HepG2 (cell line): ENCODE data around the gene HYOU1. TPM values are rescaled to one million over a fixed set of nuclear protein-coding genes. Genes with fewer than 3 reads are reported as not detected.

Experiments used
- ARHGAP35 ChIP-seq: sonication (generic); formaldehyde crosslinking; IDR thresholded peaks from 2 replicates; pipeline ENCODE4 v1.9.0; 2022; ENCODE audit warnings: mild to moderate bottlenecking, inconsistent platforms, moderate library complexity, missing genetic modification reagents, borderline replicate concordance
- FOXM1 ChIP-seq: sonication (generic); formaldehyde crosslinking; IDR thresholded peaks from 2 replicates; pipeline ENCODE4 v1.5.0; 2020; ENCODE audit warnings: missing genetic modification reagents
- GMEB2 ChIP-seq: IDR thresholded peaks from 2 replicates; pipeline ENCODE4 v1.6.1; 2016; ENCODE audit warnings: missing biosample characterization, missing genetic modification reagents, low read depth
- HES4 ChIP-seq: sonication (generic); formaldehyde crosslinking; IDR thresholded peaks from 2 replicates; pipeline ENCODE4 v1.9.0; 2021; ENCODE audit warnings: mild to moderate bottlenecking, missing genetic modification reagents, borderline replicate concordance
- IRF2 ChIP-seq: IDR thresholded peaks from 2 replicates; pipeline ENCODE4 v1.6.1; 2018; ENCODE audit warnings: missing genetic modification reagents, missing compliant biosample characterization
- MYC ChIP-seq: sonication (generic); formaldehyde crosslinking; IDR thresholded peaks from 2 replicates; pipeline ENCODE4 v1.9.0; 2021; ENCODE audit warnings: missing genetic modification reagents, borderline replicate concordance
- NAIF1 ChIP-seq: sonication (generic); formaldehyde crosslinking; IDR thresholded peaks from 2 replicates; pipeline ENCODE4 v1.5.0; 2020; ENCODE audit warnings: mild to moderate bottlenecking, missing genetic modification reagents, borderline replicate concordance
- NCOR1 ChIP-seq: fragments of 200-600 bp; sonication (generic); IDR thresholded peaks from 2 replicates; pipeline ENCODE4 v1.7.0; 2017; ENCODE audit warnings: antibody characterized with exemption, low read length, borderline replicate concordance
- RFX1 ChIP-seq: fragments of 450-650 bp; IDR thresholded peaks from 2 replicates; pipeline ENCODE4 v1.6.1; 2017
- SALL1 ChIP-seq: sonication (generic); formaldehyde crosslinking; IDR thresholded peaks from 2 replicates; pipeline ENCODE4 v1.8.0; 2022; ENCODE audit warnings: mild to moderate bottlenecking, missing genetic modification reagents
- SALL2 ChIP-seq: sonication (generic); formaldehyde crosslinking; IDR thresholded peaks from 2 replicates; pipeline ENCODE4 v1.8.1; 2023; ENCODE audit warnings: mild to moderate bottlenecking, missing genetic modification reagents, inconsistent platforms
- SMC3 ChIP-seq: IDR thresholded peaks from 2 replicates; pipeline ENCODE4 v1.6.1; 2011; ENCODE audit warnings: low read length, improper control_type of control experiment
- SOX5 ChIP-seq: IDR thresholded peaks from 2 replicates; pipeline ENCODE4 v1.6.1; 2016; ENCODE audit warnings: borderline replicate concordance
- TGIF2 ChIP-seq: IDR thresholded peaks from 2 replicates; pipeline ENCODE4 v1.6.1; 2016; ENCODE audit warnings: control low read depth, missing compliant biosample characterization
- ZMYM4 ChIP-seq: sonication (generic); formaldehyde crosslinking; IDR thresholded peaks from 2 replicates; pipeline ENCODE4 v1.8.1; 2023; ENCODE audit warnings: mild to moderate bottlenecking, missing genetic modification reagents
- ZNF18 ChIP-seq: sonication (generic); formaldehyde crosslinking; IDR thresholded peaks from 2 replicates; pipeline ENCODE4 v1.8.0; 2022; ENCODE audit warnings: mild to moderate bottlenecking, missing genetic modification reagents; ENCODE audit not compliant: insufficient replicate concordance
- ZNF234 ChIP-seq: sonication (generic); formaldehyde crosslinking; conservative IDR thresholded peaks from 2 replicates; pipeline ENCODE4 v1.5.1; 2020; ENCODE audit warnings: mild to moderate bottlenecking, missing genetic modification reagents
- ZNF501 ChIP-seq: sonication (generic); formaldehyde crosslinking; IDR thresholded peaks from 2 replicates; pipeline ENCODE4 v1.5.1; 2020; ENCODE audit warnings: mild to moderate bottlenecking, moderate library complexity, missing genetic modification reagents
- ZNF558 ChIP-seq: sonication (generic); formaldehyde crosslinking; IDR thresholded peaks from 2 replicates; pipeline ENCODE4 v1.9.0; 2022; ENCODE audit warnings: mild to moderate bottlenecking, missing genetic modification reagents, borderline replicate concordance
- ZNF589 ChIP-seq: sonication (generic); formaldehyde crosslinking; conservative IDR thresholded peaks from 2 replicates; pipeline ENCODE4 v1.8.0; 2022; ENCODE audit warnings: mild to moderate bottlenecking, moderate library complexity, missing genetic modification reagents
- ZNF724P ChIP-seq: sonication (generic); formaldehyde crosslinking; IDR thresholded peaks from 2 replicates; pipeline ENCODE4 v1.8.0; 2022; ENCODE audit warnings: missing genetic modification reagents, borderline replicate concordance
- ZNF879 ChIP-seq: sonication (generic); formaldehyde crosslinking; IDR thresholded peaks from 2 replicates; pipeline ENCODE4 v1.8.1; 2023; ENCODE audit warnings: missing genetic modification reagents
- polyA plus RNA-seq, 8 experiments: library from polyadenylated mRNA; depleted of rRNA in 3 of 8; stranded (reverse) in 7 of 8; unstranded in 1 of 8; fragments of >200 nt; fragmentation: Illumina TruSeq in 4 of 8; extraction: Trizol in 4 of 8; gene quantifications; 2 replicates each; pipeline versions ENCODE4 v1.2.1 to v1.2.3, GENCODE V29; 2011 to 2016; ENCODE audit warnings: low read depth in 4 of 8, missing spikeins in 1 of 8, mixed read lengths in 1 of 8; ENCODE audit not compliant: insufficient read depth in 1 of 8
- total RNA-seq, 5 experiments: library from RNA; depleted of rRNA; stranded (reverse); fragments of >200 nt; fragmentation: Illumina TruSeq; extraction: Trizol; gene quantifications; 2 replicates each; pipeline ENCODE4 v1.2.3, GENCODE V29; 2016; ENCODE audit warnings: low read depth in 1 of 5

The HYOU1 gene
- total and polyA plus RNA-seq, 2 of the 13 experiments (the other 11 are each of a cell fraction or from before 2014, with no cell fraction given), result 127 to 155 TPM

GRCh38 chr11:119095066-119095880, 38.3 kb upstream of the HYOU1 start (continued):
- TF ChIP-seq ZNF18 (peak; percentile 71), ZMYM4 (CRISPR knock-in tag) (peak; percentile 98), MYC (CRISPR knock-in tag) (peak; percentile 89), NCOR1 (peak; percentile 21; the same call in 1 of the 2 replicates), ZNF501 (peak; percentile 99), ZNF724P (CRISPR knock-in tag) (peak; percentile 80; the same call in 1 of the 2 replicates), FOXM1 (CRISPR knock-in tag) (peak; percentile 91), ARHGAP35 (peak; percentile 97; the same call in 1 of the 2 replicates), SOX5 (CRISPR knock-in tag) (peak; percentile 24; the same call in 1 of the 2 replicates), TGIF2 (CRISPR knock-in tag) (peak; percentile 55; the same call in 1 of the 2 replicates), SALL1 (CRISPR knock-in tag) (peak; percentile 87), ZNF589 (CRISPR knock-in tag) (peak; percentile 95), SALL2 (CRISPR knock-in tag) (peak; percentile 95; the same call in 1 of the 2 replicates), ZNF558 (CRISPR knock-in tag) (no peak; the same call in 1 of the 2 replicates), SMC3 (no peak), IRF2 (peak; percentile 44; the same call in 1 of the 2 replicates), ZNF879 (CRISPR knock-in tag) (0 out of 2 replicates have a peak, but pooled peaks have one; percentile 78), GMEB2 (CRISPR knock-in tag) (peak; percentile 69; the same call in 1 of the 2 replicates), RFX1 (no peak), NAIF1 (CRISPR knock-in tag) (no peak), HES4 (CRISPR knock-in tag) (peak; percentile 95; the same call in 1 of the 2 replicates), ZNF234 (CRISPR knock-in tag) (peak; percentile 80; the same call in 1 of the 2 replicates)
